ENCODE results near the gene ERC2.

GRCh38 chr3:56365905-56366640, 102.2 kb downstream of the ERC2 start:
- TF ChIP-seq ZFP30 (CRISPR knock-in tag; IDR thresholded peaks at IDR 0.05) (no peak), TOX (CRISPR knock-in tag; IDR thresholded peaks at IDR 0.05; ENCODE audit: borderline replicate concordance) (no peak), ZNF565 (CRISPR knock-in tag; conservative IDR thresholded peaks at IDR 0.05; ENCODE audit: low read depth) (no peak), GLIS3 (CRISPR knock-in tag; IDR thresholded peaks at IDR 0.05) (no peak), ZNF8 (CRISPR knock-in tag; IDR thresholded peaks at IDR 0.05) (no peak)

All from SK-N-SH treated with all-trans-retinoic acid at 6 μM for 48 hours (cell line).